Uterus (tissue), 2 donors: ENCODE results near the gene SEC16A.

Experiments used
- CTCF ChIP-seq, 4 experiments: fragments of 200-600 bp in 2 of 4; fragments of 450-650 bp in 2 of 4; sonication (generic) in 2 of 4; IDR thresholded peaks; one replicate each; pipeline ENCODE4 v1.5.1; 2016 to 2019; ENCODE audit warnings: antibody characterized with exemption in 4 of 4, mild to moderate bottlenecking in 2 of 4, moderate library complexity in 1 of 4
- POLR2A ChIP-seq, 2 donors: fragments of 450-650 bp; IDR thresholded peaks; one replicate each; pipeline ENCODE4 v1.6.1; 2016; ENCODE audit warnings: antibody characterized with exemption in 2 of 2, mild to moderate bottlenecking in 1 of 2, moderate library complexity in 1 of 2

- TF ChIP-seq CTCF (IDR thresholded peaks at IDR 0.05) (no peak), POLR2A (IDR thresholded peaks at IDR 0.05) (no peak)
Observed at GRCh38 chr9:136496181-136496580, 13.3 kb upstream of the SEC16A start.
